GM11168 (cell line): ENCODE results near the gene TRAFD1.

ENCODE experiments used
- in situ Hi-C: fragments of 300-500 bp; cut with MboI; formaldehyde crosslinking; loops from one replicate; pipeline ENCODE4 v1.12.0; 2022; ENCODE audit warnings: low sequenced_read_pairs; ENCODE audit not compliant: unreplicated experiment

TRAFD1 gene

GRCh38 chr12:112192475-112192874, 67.1 kb downstream of the TRAFD1 start:
- in situ Hi-C loops, result no loop called here

GRCh38 chr12:112194601-112195247, 69.4 kb downstream of the TRAFD1 start:
- in situ Hi-C loops, result loop anchor here (5.0 kb wide), 1 partner anchor 193 kb away; no protein-coding TSS in a partner anchor

GRCh38 chr12:112196196-112196875, 71.0 kb downstream of the TRAFD1 start:
- in situ Hi-C loops, result loop anchor here (5.0 kb wide), 1 partner anchor 191 kb away; no protein-coding TSS in a partner anchor

- in situ Hi-C loops, result loop anchor here (5.0 kb wide), 1 partner anchor 189 kb away; no protein-coding TSS in a partner anchor
These were observed 72.9 kb downstream of the TRAFD1 start for GRCh38 chr12:112198120-112198733.

- in situ Hi-C loops, result loop anchor here (5.0 kb wide), 1 partner anchor 188 kb away; no protein-coding TSS in a partner anchor
These were observed 73.8 kb downstream of the TRAFD1 start for GRCh38 chr12:112199136-112199535.
